ENCODE measurements around the gene VRTN.
"Not testable (repeated sequence)": the region's sequence is repeated elsewhere in the genome, so short reads cannot be mapped to it uniquely, and the experiment has no call there.

VRTN gene

GRCh38 chr14:74348241-74348734 is at the start of gene VRTN:
VRTN (plus strand) TSS chr14:74348471; CDS start chr14:74356784, 8,313 bp downstream.
- no peak for DNase-seq (ENCODE audit: low spot score)

- no peak for DNase-seq (ENCODE audit: low spot score)
Measured at GRCh38 chr14:74299061-74299545, 49.2 kb upstream of the VRTN start.

- DNase-seq (ENCODE audit: low spot score), result no peak
Measured at GRCh38 chr14:74301594-74302151, 46.6 kb upstream of the VRTN start.

GRCh38 chr14:74302152-74302628 is 46.1 kb upstream of the VRTN start:
- DNase-seq (ENCODE audit: low spot score), result peak; percentile 63

- peak; percentile 90 for DNase-seq (ENCODE audit: low spot score)
Measured at GRCh38 chr14:74302634-74303569, 45.4 kb upstream of the VRTN start, which contains the start of gene ABCD4. ABCD4 (minus strand) TSS chr14:74302934; CDS start chr14:74302912, 22 bp downstream.

GRCh38 chr14:74308695-74309094 is 39.6 kb upstream of the VRTN start:
- DNase-seq (ENCODE audit: low spot score), result no peak

- DNase-seq (ENCODE audit: low spot score), result no peak
Measured at GRCh38 chr14:74309125-74310022, 38.9 kb upstream of the VRTN start.

- DNase-seq (ENCODE audit: low spot score), result no peak
Measured at GRCh38 chr14:74312161-74312560, 36.1 kb upstream of the VRTN start.

- no peak for DNase-seq (ENCODE audit: low spot score)
Measured at GRCh38 chr14:74313601-74314000, 34.7 kb upstream of the VRTN start.

- DNase-seq (ENCODE audit: low spot score), result no peak
Measured at GRCh38 chr14:74314576-74314975, 33.7 kb upstream of the VRTN start.

- DNase-seq (ENCODE audit: low spot score), result no peak
Measured at GRCh38 chr14:74324931-74325361, 23.3 kb upstream of the VRTN start.

- DNase-seq (ENCODE audit: low spot score), result no peak
Measured at GRCh38 chr14:74325446-74325845, 22.8 kb upstream of the VRTN start.

GRCh38 chr14:74326369-74327152 is 21.7 kb upstream of the VRTN start:
- no peak for DNase-seq (ENCODE audit: low spot score)

GRCh38 chr14:74329950-74330552 is 18.2 kb upstream of the VRTN start:
- not testable (repeated sequence) for DNase-seq (ENCODE audit: low spot score)

- DNase-seq (ENCODE audit: low spot score), result no peak
Measured at GRCh38 chr14:74333909-74334308, 14.4 kb upstream of the VRTN start.

GRCh38 chr14:74346341-74346740 is 1.9 kb upstream of the VRTN start:
- DNase-seq (ENCODE audit: low spot score), result no peak

- DNase-seq (ENCODE audit: low spot score), result no peak
Measured at GRCh38 chr14:74347097-74347794, 1.0 kb upstream of the VRTN start.

GRCh38 chr14:74347795-74348100 is 523 bp upstream of the VRTN start:
- no peak for DNase-seq (ENCODE audit: low spot score)

- no peak for DNase-seq (ENCODE audit: low spot score)
Measured at GRCh38 chr14:74348735-74349463, 628 bp downstream of the VRTN start.
